ENCODE results near the gene NCKAP1.
A peak's percentile ranks its signal among the peaks of the same experiment; 100 is the strongest.

DNA sequence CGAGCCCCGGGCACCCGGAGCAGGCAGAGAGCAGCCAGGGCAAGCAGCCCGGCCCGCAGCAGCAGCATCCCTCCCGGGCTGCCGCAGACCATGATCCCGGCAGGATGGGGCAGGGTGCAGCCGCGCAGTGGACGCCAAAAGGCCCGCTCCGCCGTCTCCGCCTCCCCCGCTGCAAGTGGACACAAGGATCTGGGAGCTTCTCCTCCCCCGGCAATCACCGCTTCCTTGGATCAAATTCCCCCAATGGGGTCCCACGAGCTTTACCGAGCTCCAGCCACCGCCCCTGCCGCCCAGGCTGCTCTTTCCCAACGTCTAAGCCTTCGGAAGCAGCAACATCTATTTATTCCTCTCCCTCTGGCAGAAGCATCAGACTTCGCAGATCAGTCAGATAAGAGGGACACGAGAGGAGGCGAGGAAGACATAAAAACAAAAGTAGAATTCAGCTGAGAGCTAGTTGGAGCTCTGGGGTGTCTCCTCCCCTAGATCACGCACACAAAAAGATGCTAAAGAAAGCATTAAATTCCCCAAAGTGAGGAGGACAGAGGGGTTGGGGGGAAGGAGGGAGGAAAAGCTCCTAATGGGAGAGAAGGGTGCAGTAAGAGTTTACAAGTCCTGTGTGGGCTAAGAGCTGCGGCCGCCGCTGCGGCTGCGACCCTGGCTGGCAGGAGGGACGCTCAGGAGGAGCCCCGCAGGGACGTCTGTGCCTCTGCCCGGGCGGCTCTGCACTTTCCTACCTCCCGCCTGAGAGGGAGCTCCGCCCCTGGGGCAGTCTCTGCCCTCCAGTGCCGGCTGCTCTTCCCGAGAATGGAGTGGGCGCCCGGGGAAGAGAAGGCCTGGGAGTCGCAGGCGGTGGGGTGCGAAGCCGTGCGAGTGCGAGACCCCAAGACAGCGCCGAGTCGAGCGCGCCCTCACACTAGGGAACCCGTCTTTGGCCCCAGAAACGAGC is 171.5 kb downstream of the NCKAP1 start, which contains the start of gene FRZB:
- TF ChIP-seq, protein P1, sequence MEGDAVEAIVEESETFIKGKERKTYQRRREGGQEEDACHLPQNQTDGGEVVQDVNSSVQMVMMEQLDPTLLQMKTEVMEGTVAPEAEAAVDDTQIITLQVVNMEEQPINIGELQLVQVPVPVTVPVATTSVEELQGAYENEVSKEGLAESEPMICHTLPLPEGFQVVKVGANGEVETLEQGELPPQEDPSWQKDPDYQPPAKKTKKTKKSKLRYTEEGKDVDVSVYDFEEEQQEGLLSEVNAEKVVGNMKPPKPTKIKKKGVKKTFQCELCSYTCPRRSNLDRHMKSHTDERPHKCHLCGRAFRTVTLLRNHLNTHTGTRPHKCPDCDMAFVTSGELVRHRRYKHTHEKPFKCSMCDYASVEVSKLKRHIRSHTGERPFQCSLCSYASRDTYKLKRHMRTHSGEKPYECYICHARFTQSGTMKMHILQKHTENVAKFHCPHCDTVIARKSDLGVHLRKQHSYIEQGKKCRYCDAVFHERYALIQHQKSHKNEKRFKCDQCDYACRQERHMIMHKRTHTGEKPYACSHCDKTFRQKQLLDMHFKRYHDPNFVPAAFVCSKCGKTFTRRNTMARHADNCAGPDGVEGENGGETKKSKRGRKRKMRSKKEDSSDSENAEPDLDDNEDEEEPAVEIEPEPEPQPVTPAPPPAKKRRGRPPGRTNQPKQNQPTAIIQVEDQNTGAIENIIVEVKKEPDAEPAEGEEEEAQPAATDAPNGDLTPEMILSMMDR (conservative IDR thresholded peaks at IDR 0.05; ENCODE audit: low read depth, low read length) = no peak
- TF ChIP-seq POLR2A (IDR thresholded peaks at IDR 0.05; ENCODE audit: low read depth, low read length) = no peak
- no peak for TF ChIP-seq RCOR1 (IDR thresholded peaks at IDR 0.05; ENCODE audit: insufficient replicate concordance, low read length)
- no peak; the same call in 1 of the 2 replicates for TF ChIP-seq MXI1 (IDR thresholded peaks at IDR 0.05; ENCODE audit: borderline replicate concordance, low read depth, low read length)
- TF ChIP-seq CEBPB (IDR thresholded peaks at IDR 0.05; ENCODE audit: low read depth, low read length) = peak; percentile 54; the same call in 1 of the 2 replicates
- TF ChIP-seq, protein P2, sequence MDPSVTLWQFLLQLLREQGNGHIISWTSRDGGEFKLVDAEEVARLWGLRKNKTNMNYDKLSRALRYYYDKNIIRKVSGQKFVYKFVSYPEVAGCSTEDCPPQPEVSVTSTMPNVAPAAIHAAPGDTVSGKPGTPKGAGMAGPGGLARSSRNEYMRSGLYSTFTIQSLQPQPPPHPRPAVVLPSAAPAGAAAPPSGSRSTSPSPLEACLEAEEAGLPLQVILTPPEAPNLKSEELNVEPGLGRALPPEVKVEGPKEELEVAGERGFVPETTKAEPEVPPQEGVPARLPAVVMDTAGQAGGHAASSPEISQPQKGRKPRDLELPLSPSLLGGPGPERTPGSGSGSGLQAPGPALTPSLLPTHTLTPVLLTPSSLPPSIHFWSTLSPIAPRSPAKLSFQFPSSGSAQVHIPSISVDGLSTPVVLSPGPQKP (IDR thresholded peaks at IDR 0.05; ENCODE audit: borderline replicate concordance, low read depth, low read length) = no peak
- TF ChIP-seq FOS (IDR thresholded peaks at IDR 0.05; ENCODE audit: low read depth, low read length) = no peak
- TF ChIP-seq MAFK (IDR thresholded peaks at IDR 0.05; ENCODE audit: low read depth, low read length) = no peak
- TF ChIP-seq RAD21 (IDR thresholded peaks at IDR 0.05; ENCODE audit: low read length) = no peak
- TF ChIP-seq RFX5 (IDR thresholded peaks at IDR 0.05; ENCODE audit: low read depth, low read length) = no peak
- no peak for TF ChIP-seq SMC3 (IDR thresholded peaks at IDR 0.05; ENCODE audit: low read depth, low read length)
- TF ChIP-seq BHLHE40 (IDR thresholded peaks at IDR 0.05; ENCODE audit: low read depth, low read length) = no peak
- TF ChIP-seq MAZ (IDR thresholded peaks at IDR 0.05; ENCODE audit: borderline replicate concordance, low read depth, low read length) = peak; percentile 24; the same call in 1 of the 2 replicates
- TF ChIP-seq, protein P3, sequence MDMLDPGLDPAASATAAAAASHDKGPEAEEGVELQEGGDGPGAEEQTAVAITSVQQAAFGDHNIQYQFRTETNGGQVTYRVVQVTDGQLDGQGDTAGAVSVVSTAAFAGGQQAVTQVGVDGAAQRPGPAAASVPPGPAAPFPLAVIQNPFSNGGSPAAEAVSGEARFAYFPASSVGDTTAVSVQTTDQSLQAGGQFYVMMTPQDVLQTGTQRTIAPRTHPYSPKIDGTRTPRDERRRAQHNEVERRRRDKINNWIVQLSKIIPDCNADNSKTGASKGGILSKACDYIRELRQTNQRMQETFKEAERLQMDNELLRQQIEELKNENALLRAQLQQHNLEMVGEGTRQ (IDR thresholded peaks at IDR 0.05; ENCODE audit: low read depth, low read length) = no peak
